ENCODE data around the gene ITPRIPL1.

DNA sequence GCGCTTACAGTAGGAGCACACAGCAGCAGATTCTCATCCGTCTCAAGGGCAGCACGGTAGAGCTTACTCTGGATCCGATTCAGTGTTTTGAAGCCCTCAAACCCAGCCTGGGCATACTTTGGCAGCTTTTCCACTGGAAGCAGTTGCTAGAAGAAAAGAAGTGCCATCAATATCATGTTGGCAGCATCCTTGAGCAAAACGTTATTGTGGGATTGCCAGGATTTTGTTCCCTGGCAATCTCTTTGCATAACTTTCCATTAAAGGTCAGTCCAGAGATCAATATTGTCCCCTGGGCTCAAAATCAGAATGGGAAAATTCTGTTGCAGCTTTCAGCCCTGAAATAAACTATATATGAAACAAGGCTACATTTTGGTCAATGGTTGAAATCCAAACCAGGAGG is 28.2 kb upstream of the ITPRIPL1 start:
- no peak for TF ChIP-seq CTCF (optimal IDR thresholded peaks at IDR 0.05 in 1 of 3, IDR thresholded peaks at IDR 0.05 in 1 of 3, conservative IDR thresholded peaks at IDR 0.05 in 1 of 3; ENCODE audit: extremely low read depth in 1 of 3, insufficient read depth in 2 of 3, low read length in 3 of 3)
- no peak for TF ChIP-seq EZH2 (IDR thresholded peaks at IDR 0.05; ENCODE audit: low read length)
